H1 (cell line): ENCODE results near the gene CDH11. TPM values are rescaled to one million over a fixed set of nuclear protein-coding genes. Genes with fewer than 3 reads are reported as not detected.

Source experiments
- CTCF ChIA-PET: fragments of 300-600 bp; sonication (Branson Sonifier 250); formaldehyde crosslinking; loops from one replicate; lab custom pipeline; 2021; ENCODE audit not compliant: partially characterized antibody; lab: Charles Lee
- POLR2A ChIA-PET: fragments of 300-600 bp; sonication (Branson Sonifier 250); formaldehyde crosslinking; loops from one replicate; lab custom pipeline; 2021; ENCODE audit warnings: inconsistent platforms; ENCODE audit not compliant: partially characterized antibody; lab: Charles Lee
- DNase-seq, 2 experiments: peaks; one replicate each; pipeline versions ENCODE4 v3.0.0 to v3.0.0-alpha.2; 2010 to 2022; ENCODE audit warnings: low spot score in 2 of 2, low read depth in 1 of 2, mixed read lengths in 1 of 2
- FAIRE-seq: peaks from 2 replicates; lab custom pipeline; 2011; peaks lifted over from hg19 to GRCh38; lab: Jason Lieb, UNC
- H2AFZ ChIP-seq: 2 replicates; pipeline ENCODE4 v1.8.1; 2012; ENCODE audit warnings: low read length, inconsistent platforms
- H2AK5ac ChIP-seq: 2 replicates; pipeline ENCODE4 v1.6.1; 2013; ENCODE audit warnings: low read depth, low read length
- H2BK120ac ChIP-seq: replicated peaks from 2 replicates; pipeline ENCODE3; 2013; ENCODE audit warnings: low read depth, low read length, inconsistent platforms
- H2BK12ac ChIP-seq: 2 replicates; pipeline ENCODE4 v1.6.1; 2013; ENCODE audit warnings: low read depth, low read length
- H2BK15ac ChIP-seq: 2 replicates; pipeline ENCODE4 v1.6.1; 2013; ENCODE audit warnings: low read length
- H2BK20ac ChIP-seq: 2 replicates; pipeline ENCODE4 v1.6.1; 2013; ENCODE audit warnings: low read length
- H2BK5ac ChIP-seq: 2 replicates; pipeline ENCODE4 v1.6.1; 2013; ENCODE audit warnings: low read depth, low read length
- H3K14ac ChIP-seq: 2 replicates; pipeline ENCODE4 v1.6.1; 2013; ENCODE audit warnings: inconsistent platforms; ENCODE audit not compliant: insufficient read length
- H3K18ac ChIP-seq: 2 replicates; pipeline ENCODE4 v1.6.1; 2013; ENCODE audit warnings: low read length; ENCODE audit errors: extremely low read depth
- H3K23ac ChIP-seq: 2 replicates; pipeline ENCODE4 v1.6.1; 2013; ENCODE audit warnings: inconsistent platforms; ENCODE audit not compliant: insufficient read length
- H3K23me2 ChIP-seq: 2 replicates; pipeline ENCODE4 v1.6.1; 2013; ENCODE audit warnings: low read depth, low read length
- H3K27ac ChIP-seq: 2 replicates; pipeline ENCODE4 v1.6.1; 2011; ENCODE audit warnings: low read depth, low read length, inconsistent platforms
- H3K27me3 ChIP-seq, 4 experiments: replicated peaks in 1 of 4; 1 replicate in 1 of 4; 2 replicates in 3 of 4; pipeline versions ENCODE4 v1.6.1 to v1.8.1; 2011 to 2013; ENCODE audit warnings: low read length in 3 of 4, mild to moderate bottlenecking in 3 of 4, inconsistent platforms in 2 of 4, mixed read lengths in 2 of 4, moderate library complexity in 1 of 4; ENCODE audit not compliant: control insufficient read depth in 3 of 4, insufficient read depth in 3 of 4; ENCODE audit errors: extremely low read depth in 1 of 4
- H3K36me3 ChIP-seq, 4 experiments: 2 replicates each; pipeline versions ENCODE4 v1.6.1 to v1.8.1; 2011 to 2013; ENCODE audit warnings: mild to moderate bottlenecking in 4 of 4, low read length in 3 of 4, moderate library complexity in 2 of 4, control low read depth in 1 of 4, inconsistent platforms in 1 of 4; ENCODE audit not compliant: insufficient read depth in 4 of 4, control insufficient read depth in 2 of 4
- H3K4ac ChIP-seq: replicated peaks from 2 replicates; pipeline ENCODE3; 2013; ENCODE audit warnings: low read length, low read depth, mixed read lengths, inconsistent platforms; ENCODE audit not compliant: insufficient read length
- H3K4me1 ChIP-seq, 4 experiments: replicated peaks in 1 of 4; 1 replicate in 1 of 4; 2 replicates in 3 of 4; pipeline versions ENCODE4 v1.6.1 to v1.8.1; 2011 to 2013; ENCODE audit warnings: low read length in 3 of 4, inconsistent platforms in 2 of 4, mixed read lengths in 1 of 4; ENCODE audit not compliant: insufficient read depth in 4 of 4, control insufficient read depth in 3 of 4
- H3K4me2 ChIP-seq, 2 experiments: 2 replicates each; pipeline versions ENCODE4 v1.6.1 to v1.8.1; 2011 to 2013; ENCODE audit warnings: low read depth in 2 of 2, low read length in 2 of 2, control low read depth in 1 of 2, inconsistent platforms in 1 of 2, mild to moderate bottlenecking in 1 of 2; ENCODE audit not compliant: insufficient read depth in 1 of 2
- H3K4me3 ChIP-seq, 4 experiments: fragments of 200-600, 300-600 bp in 1 of 4; sonication (generic), shearing (Covaris generic), sonication (Bioruptor Twin) in 1 of 4; 2 replicates each; pipeline versions ENCODE4 v1.5.1 to v1.8.1; 2011 to 2016; ENCODE audit warnings: low read length in 4 of 4, low read depth in 3 of 4, control low read depth in 2 of 4, inconsistent platforms in 2 of 4, mild to moderate bottlenecking in 2 of 4, mixed read lengths in 1 of 4, moderate library complexity in 1 of 4; ENCODE audit not compliant: insufficient read depth in 2 of 4; ENCODE audit errors: extremely low read depth in 1 of 4
- H3K56ac ChIP-seq: replicated peaks from 2 replicates; pipeline ENCODE3; 2013; ENCODE audit warnings: low read depth, mild to moderate bottlenecking, mixed read lengths, low read length, inconsistent platforms; ENCODE audit not compliant: insufficient read length
- H3K79me1 ChIP-seq: 2 replicates; pipeline ENCODE4 v1.6.1; 2013; ENCODE audit warnings: low read depth, low read length, control low read depth
- H3K79me2 ChIP-seq, 2 experiments: 2 replicates each; pipeline versions ENCODE4 v1.6.1 to v1.8.1; 2012 to 2013; ENCODE audit warnings: low read length in 2 of 2, mild to moderate bottlenecking in 2 of 2, inconsistent platforms in 1 of 2; ENCODE audit not compliant: insufficient read depth in 2 of 2, control insufficient read depth in 1 of 2
- H3K9ac ChIP-seq, 4 experiments: replicated peaks in 1 of 4; 1 replicate in 1 of 4; 2 replicates in 3 of 4; pipeline versions ENCODE4 v1.6.1 to v1.8.1; 2011 to 2013; ENCODE audit warnings: low read depth in 3 of 4, low read length in 3 of 4, control low read depth in 2 of 4, mild to moderate bottlenecking in 2 of 4, moderate library complexity in 2 of 4, inconsistent platforms in 1 of 4; ENCODE audit errors: extremely low read depth in 1 of 4
- H3K9me3 ChIP-seq, 2 experiments: 2 replicates each; pipeline versions ENCODE4 v1.6.1 to v1.8.1; 2012 to 2013; ENCODE audit warnings: mild to moderate bottlenecking in 2 of 2, moderate library complexity in 2 of 2, control low read depth in 1 of 2, inconsistent platforms in 1 of 2, low read depth in 1 of 2, low read length in 1 of 2, mixed read lengths in 1 of 2; ENCODE audit not compliant: insufficient read depth in 2 of 2
- H4K20me1 ChIP-seq, 2 experiments: replicated peaks in 1 of 2; 2 replicates each; pipeline versions ENCODE3 to v1.8.1; 2011 to 2013; ENCODE audit warnings: inconsistent platforms in 2 of 2, low read length in 2 of 2, mild to moderate bottlenecking in 1 of 2; ENCODE audit not compliant: insufficient read depth in 2 of 2, control insufficient read depth in 1 of 2
- H4K5ac ChIP-seq: 2 replicates; pipeline ENCODE4 v1.6.1; 2013; ENCODE audit warnings: low read length, low read depth, mixed read lengths, inconsistent platforms; ENCODE audit not compliant: insufficient read length
- H4K8ac ChIP-seq: 2 replicates; pipeline ENCODE4 v1.8.0; 2013; ENCODE audit warnings: mild to moderate bottlenecking, moderate library complexity, low read length, inconsistent platforms; ENCODE audit not compliant: insufficient read depth; ENCODE audit errors: extremely low read depth
- H4K91ac ChIP-seq: replicated peaks from 2 replicates; pipeline ENCODE3; 2013; ENCODE audit warnings: low read length, mixed read lengths, inconsistent platforms; ENCODE audit not compliant: insufficient read length
- EGR1 ChIP-seq: IDR thresholded peaks from 2 replicates; pipeline ENCODE4 v1.6.1; 2011; ENCODE audit warnings: low read depth, low read length, borderline replicate concordance
- JUND ChIP-seq: IDR thresholded peaks from 2 replicates; pipeline ENCODE4 v1.6.1; 2011; ENCODE audit warnings: mild to moderate bottlenecking, improper control_type of control experiment, low read length
- WGBS, 2 experiments: shearing (Covaris generic) in 1 of 2; methylation state at CpG; one replicate each; pipeline versions ENCODE4 v1.1.6 to v1.1.7; 2013 to 2015; ENCODE audit warnings: low lambda C conversion rate in 2 of 2, mixed read lengths in 2 of 2, inconsistent platforms in 1 of 2, low coverage in 1 of 2, missing lambda C conversion rate in 1 of 2; ENCODE audit not compliant: insufficient replicate concordance in 2 of 2, insufficient coverage in 1 of 2, insufficient read length in 1 of 2; ENCODE audit errors: extremely low coverage in 1 of 2, missing lambda C conversion rate in 1 of 2; 5-methylcytosine and 5-hydroxymethylcytosine counted together
- polyA plus RNA-seq, 7 experiments: library from polyadenylated mRNA; depleted of rRNA in 3 of 7; stranded (reverse) in 5 of 7; unstranded in 2 of 7; fragments of >200 nt in 5 of 7; fragments of 200-250 nt in 2 of 7; gene quantifications; 1 replicate in 5 of 7; 2 replicates in 1 of 7; 4 replicates in 1 of 7; pipeline versions ENCODE4 v1.2.1 to v1.2.3, GENCODE V29; 2011 to 2013; ENCODE audit warnings: missing spikeins in 2 of 7, mixed read lengths in 2 of 7
- total RNA-seq: library from RNA; stranded (reverse); fragmentation: NEBNext Ultra II Directional; extraction: Animal tissue kit (Norgen Biotek cat#: 25700); gene quantifications from 2 replicates; pipeline ENCODE4 v1.2.1, GENCODE V29; 2021

CDH11 gene
- total and polyA plus RNA-seq, 2 of the 8 experiments (the other 6 are each of a cell fraction or from before 2014, with no cell fraction given): 3.3 to 8.4 TPM

DNA sequence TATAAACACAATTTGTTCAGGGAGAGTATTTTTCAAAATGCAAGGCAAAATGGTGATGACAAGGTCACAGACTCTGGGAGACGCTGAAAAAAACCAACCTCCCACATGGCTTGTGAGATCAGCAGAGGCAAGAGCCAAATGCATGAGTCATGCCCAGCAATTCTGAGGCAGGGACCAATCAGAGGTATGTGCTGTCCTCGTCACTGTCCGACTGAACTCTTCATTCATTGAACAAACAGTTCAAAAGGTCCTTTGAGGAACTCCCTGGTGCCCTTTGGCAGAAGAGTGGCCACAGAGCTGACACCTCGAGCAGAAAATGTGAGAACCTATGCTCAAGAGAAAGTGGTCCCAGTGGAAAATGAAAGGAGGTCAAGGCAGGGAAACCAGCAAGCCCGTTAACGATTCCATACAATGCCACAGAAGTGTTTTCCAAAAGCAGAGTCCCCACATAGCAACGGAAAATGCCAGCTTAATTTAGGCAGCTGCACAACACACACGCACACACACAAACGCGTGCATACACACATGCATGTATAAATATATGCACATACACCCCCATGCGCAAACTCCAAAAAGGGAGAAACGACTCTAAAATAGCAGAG is 50.9 kb downstream of the CDH11 start:
- Histone ChIP-seq H3K18ac (no peak overlapping the region), H2BK5ac (no peak overlapping the region), H3K4ac (no peak overlapping the region), H3K56ac (no peak overlapping the region), H4K8ac (no peak overlapping the region)
- peak in 1 of 2 experiments; percentile 27 for DNase-seq
- TF ChIP-seq EGR1 (no peak), JUND (0 out of 2 replicates have a peak, but pooled peaks have one; percentile 31)
- TF ChIP-seq, all 59 proteins: peak for 1
- Histone ChIP-seq H3K27me3 (no peaks in the 10 kb centered on the region), H4K91ac (no peak overlapping the region), H2BK20ac (no peak overlapping the region), H3K9ac (no peak overlapping the region), H4K20me1 (no peaks in the 10 kb centered on the region), H4K5ac (no peak overlapping the region), H2AFZ (0 out of 2 replicates have a peak overlapping the region, but pooled peaks have one; percentile 43), H3K79me2 (no peaks in the 10 kb centered on the region), H2BK120ac (no peak overlapping the region), H3K4me2 (no peak overlapping the region), H3K79me1 (no peaks in the 10 kb centered on the region), H3K23ac (no peak overlapping the region), H3K36me3 (no peaks in the 10 kb centered on the region), H2BK12ac (no peak overlapping the region), H3K23me2 (no peaks in the 10 kb centered on the region), H3K14ac (no peak overlapping the region), H3K9me3 (no peaks in the 10 kb centered on the region), H3K4me3 (no peak overlapping the region), H2BK15ac (0 out of 2 replicates have a peak overlapping the region, but pooled peaks have one; percentile 20), H3K4me1 (no peaks in the 10 kb centered on the region), H3K27ac (no peak overlapping the region), H2AK5ac (no peak overlapping the region)
- POLR2A ChIA-PET: no interaction called here
- CTCF ChIA-PET: no interaction called here
- 92% methylated on average over 11 of the region's 12 CpGs; no CpG with 5 or more reads in 1 of the 2 experiments for WGBS, 2 experiments
- no peak for FAIRE-seq
